ENCODE measurements around the gene DPCD. TPM values are rescaled to one million over a fixed set of nuclear protein-coding genes. Genes with fewer than 3 reads are reported as not detected.

The DPCD gene
- total RNA-seq, 1 experiment from 2014 or later = 81.5 TPM

DNA sequence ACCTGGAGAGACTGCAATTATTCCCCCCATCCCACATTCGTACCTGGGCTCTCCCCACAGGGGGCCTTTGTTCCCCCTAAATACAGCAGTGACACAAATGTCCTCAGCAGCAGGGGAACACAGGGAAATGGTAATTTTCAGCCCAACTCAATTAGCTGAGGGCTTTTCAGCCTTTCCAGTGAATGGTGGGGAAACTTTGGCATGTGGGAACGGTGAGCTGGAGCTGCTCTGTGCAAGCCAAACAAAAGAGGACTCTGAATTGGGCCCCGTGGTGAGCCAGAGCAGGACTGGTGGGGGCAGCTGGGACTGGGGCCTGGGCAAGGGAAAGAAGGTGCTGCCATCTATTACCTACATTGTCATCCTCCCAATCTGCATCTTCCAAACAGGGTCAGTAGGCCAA lies 55.9 kb downstream of the DPCD start:
- no peak for DNase-seq (ENCODE audit: low read depth)
- in situ Hi-C loops (cut with HindIII; ENCODE audit: low pct_unique_long_range_greater_than_20kb, low sequenced_read_pairs) = no loop called here

DNA sequence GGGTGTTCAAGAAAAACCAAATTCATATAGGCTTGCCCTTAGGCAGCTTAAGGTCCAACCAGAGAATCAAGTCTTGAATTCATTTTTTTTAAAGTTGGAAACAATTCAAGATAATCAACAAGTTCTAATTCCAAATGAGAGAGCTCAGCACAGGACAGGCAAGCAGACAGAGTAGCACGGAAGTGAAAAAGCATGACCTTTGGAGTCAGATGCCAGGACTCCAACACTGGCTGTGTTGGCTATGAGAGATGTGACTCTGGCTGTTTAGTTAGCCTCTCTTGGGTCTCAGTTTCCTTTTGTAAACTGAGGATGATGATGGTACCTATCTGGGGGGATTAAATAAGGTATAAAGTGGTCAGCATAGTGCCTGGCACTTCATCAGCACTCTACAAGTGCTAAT lies 57.5 kb downstream of the DPCD start:
- in situ Hi-C loops (cut with HindIII; ENCODE audit: low pct_unique_long_range_greater_than_20kb, low sequenced_read_pairs) = no loop called here
- no peak for DNase-seq (ENCODE audit: low read depth)

DNA sequence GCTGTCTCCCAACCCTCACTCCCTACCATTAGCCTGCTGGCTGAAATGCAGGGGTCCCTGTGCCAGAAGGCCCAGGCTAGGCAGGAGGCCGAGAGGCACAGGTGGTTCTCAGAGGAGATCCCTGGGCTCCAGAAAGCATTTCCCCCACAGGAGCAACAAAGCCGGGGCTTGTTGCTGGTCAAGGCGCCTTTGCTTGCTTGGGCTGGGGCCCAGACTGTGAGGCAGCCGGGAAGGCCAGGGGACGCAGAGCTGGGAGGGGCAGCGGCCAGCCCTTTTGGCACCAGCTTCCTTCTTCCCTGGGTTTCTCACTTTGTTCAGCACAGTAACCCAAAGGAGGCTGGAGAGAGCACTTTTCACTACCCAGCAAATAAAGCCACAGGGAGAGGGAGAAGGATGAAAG lies 58.2 kb downstream of the DPCD start:
- in situ Hi-C loops (cut with HindIII; ENCODE audit: low pct_unique_long_range_greater_than_20kb, low sequenced_read_pairs) = no loop called here

DNA sequence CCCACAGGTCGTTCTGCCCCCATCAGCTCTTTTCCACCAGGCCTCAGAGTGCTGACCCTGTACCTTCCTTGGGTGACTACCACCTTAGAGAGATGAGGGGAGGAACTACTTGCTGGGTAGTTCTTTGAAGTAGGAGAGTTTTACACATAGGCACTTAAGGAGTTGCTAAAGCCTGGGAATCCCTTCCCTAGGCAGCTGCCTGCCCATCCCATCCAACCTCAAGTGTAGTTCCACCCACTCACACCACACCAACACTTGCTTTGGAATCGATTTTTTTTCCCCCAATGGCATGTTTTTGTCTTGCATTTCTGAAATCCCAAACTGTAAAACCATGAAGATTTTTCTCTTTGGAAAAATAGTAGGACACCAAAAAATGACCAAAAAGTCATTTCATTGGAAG lies 59.1 kb downstream of the DPCD start:
- in situ Hi-C loops (cut with HindIII; ENCODE audit: low pct_unique_long_range_greater_than_20kb, low sequenced_read_pairs) = no loop called here

More for the DNA sequence above, 58.2 kb downstream of the DPCD start:
- no peak for DNase-seq (ENCODE audit: low read depth)

DNA sequence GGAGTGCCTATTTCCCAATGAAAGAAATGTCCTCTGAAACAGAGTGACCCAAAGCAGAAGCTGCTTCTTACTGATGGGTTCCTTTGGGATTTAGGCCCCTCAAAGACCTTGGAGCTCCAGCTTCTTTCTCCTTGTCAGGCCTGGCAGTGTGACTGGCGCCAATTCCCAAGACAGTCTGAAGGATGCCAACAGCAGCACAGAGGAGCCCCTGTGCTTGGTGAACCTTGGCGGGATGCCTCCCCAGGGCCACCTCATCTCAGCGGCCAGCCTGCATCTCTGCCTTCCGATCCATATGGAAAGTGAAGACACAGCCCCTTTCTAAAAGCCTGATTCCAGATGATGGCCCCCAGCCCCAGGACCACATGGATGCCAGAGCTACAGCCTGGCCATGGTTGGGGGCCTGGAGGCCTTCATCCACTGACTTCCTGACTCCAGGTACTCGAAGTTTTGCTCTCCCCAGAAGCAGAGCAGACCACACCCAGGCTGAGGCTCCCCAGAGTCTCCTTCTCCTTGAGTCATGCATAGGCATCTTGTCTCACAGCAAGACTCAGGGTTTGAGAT lies 61.5 kb downstream of the DPCD start:
- in situ Hi-C loops (cut with HindIII; ENCODE audit: low pct_unique_long_range_greater_than_20kb, low sequenced_read_pairs) = no loop called here
- no peak for DNase-seq (ENCODE audit: low read depth)

More for the DNA sequence above, 59.1 kb downstream of the DPCD start:
- no peak for DNase-seq (ENCODE audit: low read depth)

DNA sequence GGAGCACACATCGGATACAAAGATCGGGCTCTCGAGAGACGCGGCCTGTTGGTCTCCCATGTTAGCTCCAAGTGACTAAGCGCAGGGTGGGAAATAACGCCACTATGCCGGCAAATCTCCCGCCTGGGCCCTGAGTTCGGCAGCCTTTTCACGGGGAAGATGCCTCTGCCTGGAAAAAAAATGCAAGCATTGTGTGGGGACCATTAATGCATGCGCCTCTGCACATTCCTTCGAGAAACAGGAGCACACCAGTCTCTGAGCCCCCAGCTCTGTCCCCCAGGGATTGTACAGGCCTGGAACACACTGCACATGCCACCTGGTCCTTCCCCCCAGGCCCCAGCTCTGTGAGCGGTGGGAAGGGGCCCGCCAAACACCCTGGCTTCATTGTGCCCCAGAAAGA lies 62.7 kb downstream of the DPCD start:
- in situ Hi-C loops (cut with HindIII; ENCODE audit: low pct_unique_long_range_greater_than_20kb, low sequenced_read_pairs) = no loop called here
- no peak for DNase-seq (ENCODE audit: low read depth)

DNA sequence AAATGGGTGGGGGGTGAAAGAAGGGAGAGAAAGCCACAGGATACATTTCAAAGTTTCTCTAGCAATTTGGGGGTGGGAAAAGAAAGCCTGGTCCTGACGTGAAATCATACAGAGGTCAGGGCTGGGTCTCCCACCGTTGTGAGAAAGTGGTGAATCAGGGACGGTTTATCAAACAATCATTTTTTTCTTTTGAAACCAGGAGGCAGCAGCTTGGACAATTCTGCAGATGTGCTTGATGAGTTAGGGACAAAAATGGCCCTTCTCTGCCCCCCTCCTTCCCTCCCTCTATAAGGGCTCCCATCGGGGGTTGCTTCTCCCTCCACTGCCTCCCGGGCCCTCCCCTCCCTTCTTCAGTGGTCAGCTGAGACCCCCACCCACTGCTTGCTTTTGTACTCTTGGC lies 63.2 kb downstream of the DPCD start:
- in situ Hi-C loops (cut with HindIII; ENCODE audit: low pct_unique_long_range_greater_than_20kb, low sequenced_read_pairs) = no loop called here
- no peak for DNase-seq (ENCODE audit: low read depth)

DNA sequence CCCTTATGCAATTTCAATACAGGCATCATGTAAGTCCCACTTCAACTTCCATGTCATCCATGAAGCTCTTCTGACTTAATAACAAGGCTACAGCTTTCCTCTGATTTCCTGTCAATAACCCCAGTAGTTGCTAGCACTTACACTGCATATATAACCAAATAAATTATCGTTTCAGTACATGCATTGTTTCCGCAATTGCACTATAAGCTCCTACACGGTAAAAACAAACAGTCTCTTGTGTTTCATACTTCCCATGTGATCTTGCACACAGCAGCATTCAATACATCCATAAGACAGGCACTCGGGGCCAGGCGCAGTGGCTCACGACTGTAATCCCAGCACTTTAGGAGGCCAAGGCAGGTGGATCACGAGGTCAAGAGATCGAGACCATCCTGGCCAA lies 65.4 kb downstream of the DPCD start:
- in situ Hi-C loops (cut with HindIII; ENCODE audit: low pct_unique_long_range_greater_than_20kb, low sequenced_read_pairs) = no loop called here
- no peak for DNase-seq (ENCODE audit: low read depth)

DNA sequence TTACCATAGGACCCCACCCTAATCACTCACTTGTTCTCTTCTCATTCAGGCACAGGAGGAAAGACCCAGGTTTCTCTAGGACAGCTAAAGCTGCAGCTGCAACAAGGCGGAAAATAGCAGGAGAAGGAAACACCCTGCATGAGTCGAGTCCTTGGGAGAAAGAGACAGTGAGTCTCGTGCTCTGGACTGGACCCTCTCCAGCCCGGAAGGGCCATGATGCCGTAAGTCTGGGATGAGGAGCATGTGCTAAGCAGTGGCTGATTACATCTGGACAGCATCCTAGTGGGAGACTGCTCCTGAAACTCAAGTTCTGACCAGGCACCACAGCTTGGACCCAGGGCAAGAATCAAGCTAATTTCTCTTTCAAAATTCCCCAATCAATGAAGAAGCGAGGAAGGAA lies 67.4 kb downstream of the DPCD start:
- in situ Hi-C loops (cut with HindIII; ENCODE audit: low pct_unique_long_range_greater_than_20kb, low sequenced_read_pairs) = no loop called here
- no peak for DNase-seq (ENCODE audit: low read depth)

DNA sequence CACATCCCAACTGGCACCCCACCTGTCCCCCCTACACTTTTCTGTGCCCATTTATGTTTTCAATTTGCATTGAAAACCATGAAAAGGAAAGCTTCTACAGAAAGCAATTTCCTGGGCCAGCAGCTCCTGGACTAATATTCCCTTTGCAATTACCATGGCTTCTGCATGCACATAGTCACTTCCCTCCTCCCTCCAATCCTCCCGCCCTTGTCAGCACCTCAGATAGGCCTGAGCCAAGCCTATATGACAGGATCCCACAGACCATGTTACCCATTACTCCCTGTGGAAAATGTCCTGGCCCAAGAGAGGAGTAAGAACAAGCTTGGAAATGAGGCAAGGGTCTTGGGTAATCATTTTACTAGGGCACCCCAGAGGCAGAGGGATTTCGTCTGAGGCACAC lies 68.8 kb downstream of the DPCD start:
- no peak for DNase-seq (ENCODE audit: low read depth)
- in situ Hi-C loops (cut with HindIII; ENCODE audit: low pct_unique_long_range_greater_than_20kb, low sequenced_read_pairs) = no loop called here

DNA sequence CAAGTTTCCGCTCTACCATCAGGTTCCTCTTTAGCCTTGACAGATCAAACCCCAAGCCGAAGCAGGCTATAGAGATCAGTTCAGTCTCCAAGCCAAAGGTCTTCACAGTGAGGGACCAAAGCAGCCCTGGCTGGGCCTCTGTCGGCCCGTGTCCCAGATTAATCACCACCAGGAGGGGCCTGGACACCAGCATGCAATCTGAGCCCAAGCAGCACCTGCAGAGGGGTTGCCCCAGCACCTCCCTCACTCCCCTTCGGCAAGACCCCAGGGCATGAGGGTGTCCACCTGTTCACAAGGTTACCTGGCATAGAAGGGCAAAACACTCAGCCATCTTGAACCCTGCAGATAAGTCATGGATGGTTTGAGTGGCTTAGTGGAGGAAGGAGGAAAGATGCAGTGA lies 70.9 kb downstream of the DPCD start:
- in situ Hi-C loops (cut with HindIII; ENCODE audit: low pct_unique_long_range_greater_than_20kb, low sequenced_read_pairs) = no loop called here
- DNase-seq (ENCODE audit: low read depth) = no peak

Other genes with a start within 250 kb of the DPCD start
- 4.8 and 11.3 TPM in 2 replicates for gene BTRC, start 234.2 kb upstream of the DPCD start, total RNA-seq (2014; rRNA removed; shearing (Covaris generic); ENCODE audit: low replicate concordance)
- 26.4 and 32.6 TPM in 2 replicates for gene POLL, start 64 bp upstream of the DPCD start, total RNA-seq (2014; rRNA removed; shearing (Covaris generic); ENCODE audit: low replicate concordance)
- 55.7 and 72.0 TPM in 2 replicates for gene FBXW4, start 106.8 kb downstream of the DPCD start, total RNA-seq (2014; rRNA removed; shearing (Covaris generic); ENCODE audit: low replicate concordance)
- not detected in 2 replicates for gene FGF8, start 187.8 kb downstream of the DPCD start, total RNA-seq (2014; rRNA removed; shearing (Covaris generic); ENCODE audit: low replicate concordance)
- 73.2 and 172 TPM in 2 replicates for gene NPM3, start 195.1 kb downstream of the DPCD start, total RNA-seq (2014; rRNA removed; shearing (Covaris generic); ENCODE audit: low replicate concordance)
- 26.4 and 58.9 TPM in 2 replicates for gene OGA, start 230.1 kb downstream of the DPCD start, total RNA-seq (2014; rRNA removed; shearing (Covaris generic); ENCODE audit: low replicate concordance)